GM23338 (cell line): ENCODE results near the gene CYP4F2.

Source experiments
- CREB1 ChIP-seq: fragments of 250-450 bp; sonication (Bioruptor Pico); IDR thresholded peaks from 2 replicates; pipeline ENCODE4 v1.5.0; 2020; ENCODE audit warnings: low read depth, mild to moderate bottlenecking, moderate library complexity
- CTCF ChIP-seq, 2 experiments: fragments of 200-600 bp in 1 of 2; sonication (generic) in 1 of 2; conservative IDR thresholded peaks; 2 replicates each; pipeline versions ENCODE4 v1.5.1 to v1.6.1; 2016 to 2017; ENCODE audit warnings: antibody characterized with exemption in 2 of 2, low read depth in 2 of 2, mild to moderate bottlenecking in 2 of 2, moderate library complexity in 1 of 2
- EZH2 ChIP-seq: fragments of 200-600 bp; sonication (generic); IDR thresholded peaks from one replicate; pipeline ENCODE4 v1.8.0; 2017; ENCODE audit warnings: antibody characterized with exemption, mild to moderate bottlenecking, low read depth; ENCODE audit not compliant: unreplicated experiment
- EZH2phosphoT487 ChIP-seq: fragments of 200-600 bp; sonication (generic); IDR thresholded peaks from one replicate; pipeline ENCODE4 v1.8.1; 2018; ENCODE audit warnings: antibody characterized with exemption; ENCODE audit not compliant: unreplicated experiment
- NANOG ChIP-seq: IDR thresholded peaks from 2 replicates; pipeline ENCODE4 v1.6.1; 2016; ENCODE audit warnings: antibody characterized with exemption, borderline replicate concordance
- POLR2AphosphoS5 ChIP-seq: IDR thresholded peaks from 2 replicates; pipeline ENCODE4 v1.6.1; 2016; ENCODE audit warnings: antibody characterized with exemption, low read depth
- REST ChIP-seq: IDR thresholded peaks from one replicate; pipeline ENCODE4 v1.6.1; 2018; ENCODE audit warnings: antibody characterized with exemption; ENCODE audit not compliant: unreplicated experiment
- ZNF114 ChIP-seq: fragments of 250-450 bp; sonication (Bioruptor Pico); IDR thresholded peaks from 2 replicates; pipeline ENCODE4 v1.5.0; 2020; ENCODE audit warnings: mild to moderate bottlenecking, moderate library complexity
- ZNF462 ChIP-seq: fragments of 250-450 bp; sonication (Bioruptor Pico); IDR thresholded peaks from 2 replicates; pipeline ENCODE4 v1.5.0; 2020; ENCODE audit warnings: mild to moderate bottlenecking, moderate library complexity

GRCh38 chr19:15859187-15859586, 38.7 kb downstream of the CYP4F2 start:
- TF ChIP-seq CTCF (conservative IDR thresholded peaks at IDR 0.05; ENCODE audit: low read depth in 2 of 2) = no peak
- no peak for TF ChIP-seq POLR2AphosphoS5
- no peak for TF ChIP-seq EZH2
- no peak for TF ChIP-seq EZH2phosphoT487
- no peak for TF ChIP-seq REST
- TF ChIP-seq CREB1 (CRISPR knock-in tag) = no peak
- no peak for TF ChIP-seq ZNF114
- no peak for TF ChIP-seq NANOG
- TF ChIP-seq ZNF462 (CRISPR knock-in tag) = no peak
